Trophoblast cell (in vitro differentiated cells and primary cell): Measurements from ENCODE around the gene SLC6A11.

Experiments used
- DNase-seq, 2 donors: peaks; one replicate each; pipeline ENCODE4 v3.0.0-alpha.2; 2016
- H2AFZ ChIP-seq: 2 replicates; pipeline ENCODE4 v1.6.1; 2013; ENCODE audit warnings: low read length, moderate library complexity, mild to moderate bottlenecking; ENCODE audit not compliant: insufficient read depth, poor library complexity
- H2AK5ac ChIP-seq: 2 replicates; pipeline ENCODE4 v1.6.1; 2013; ENCODE audit warnings: mild to moderate bottlenecking, low read length
- H2BK120ac ChIP-seq: 2 replicates; pipeline ENCODE4 v1.6.1; 2013; ENCODE audit warnings: low read length, mild to moderate bottlenecking, moderate library complexity; ENCODE audit not compliant: insufficient read depth, poor library complexity
- H2BK12ac ChIP-seq: 2 replicates; pipeline ENCODE4 v1.6.1; 2013; ENCODE audit warnings: mild to moderate bottlenecking, low read length, moderate library complexity
- H2BK5ac ChIP-seq: 2 replicates; pipeline ENCODE4 v1.6.1; 2013; ENCODE audit warnings: low read length, low read depth, moderate library complexity, mild to moderate bottlenecking; ENCODE audit not compliant: poor library complexity
- H3K14ac ChIP-seq: 2 replicates; pipeline ENCODE4 v1.6.1; 2013; ENCODE audit warnings: mild to moderate bottlenecking, low read length
- H3K18ac ChIP-seq: 2 replicates; pipeline ENCODE4 v1.6.1; 2013; ENCODE audit warnings: mild to moderate bottlenecking, low read length
- H3K23ac ChIP-seq: 2 replicates; pipeline ENCODE4 v1.6.1; 2013; ENCODE audit warnings: low read length
- H3K27ac ChIP-seq: 2 replicates; pipeline ENCODE4 v1.5.1; 2013; ENCODE audit warnings: low read depth, mild to moderate bottlenecking, inconsistent platforms, low read length, moderate library complexity
- H3K27me3 ChIP-seq: 2 replicates; pipeline ENCODE4 v1.6.1; 2013; ENCODE audit warnings: inconsistent platforms, mild to moderate bottlenecking, low read length, moderate library complexity; ENCODE audit not compliant: insufficient read depth
- H3K36me3 ChIP-seq, 2 experiments: 1 replicate in 1 of 2; 2 replicates in 1 of 2; pipeline ENCODE4 v1.6.1; 2013; ENCODE audit warnings: low read length in 2 of 2, mild to moderate bottlenecking in 2 of 2, moderate library complexity in 1 of 2; ENCODE audit not compliant: insufficient read depth in 2 of 2, control insufficient read depth in 1 of 2
- H3K4ac ChIP-seq: 2 replicates; pipeline ENCODE4 v1.6.1; 2013; ENCODE audit warnings: low read depth, mild to moderate bottlenecking, low read length, moderate library complexity
- H3K4me1 ChIP-seq, 2 experiments: 1 replicate in 1 of 2; 2 replicates in 1 of 2; pipeline ENCODE4 v1.6.1; 2013; ENCODE audit warnings: low read length in 2 of 2, mild to moderate bottlenecking in 2 of 2, moderate library complexity in 1 of 2; ENCODE audit not compliant: insufficient read depth in 2 of 2, control insufficient read depth in 1 of 2
- H3K4me2 ChIP-seq: 2 replicates; pipeline ENCODE4 v1.6.1; 2013; ENCODE audit warnings: inconsistent platforms, mild to moderate bottlenecking, low read length, moderate library complexity
- H3K4me3 ChIP-seq: 2 replicates; pipeline ENCODE4 v1.5.1; 2013; ENCODE audit warnings: mild to moderate bottlenecking, low read depth, low read length, inconsistent platforms
- H3K79me1 ChIP-seq: one replicate; pipeline ENCODE4 v1.6.1; 2013; ENCODE audit warnings: low read length
- H3K79me2 ChIP-seq: 2 replicates; pipeline ENCODE4 v1.6.1; 2013; ENCODE audit warnings: low read length, mild to moderate bottlenecking; ENCODE audit not compliant: control insufficient read depth, insufficient read depth, poor library complexity
- H3K9ac ChIP-seq: 2 replicates; pipeline ENCODE4 v1.6.1; 2013; ENCODE audit warnings: mild to moderate bottlenecking, low read length
- H3K9me3 ChIP-seq: 2 replicates; pipeline ENCODE4 v1.6.1; 2013; ENCODE audit warnings: low read depth, mild to moderate bottlenecking, control low read depth, inconsistent platforms, low read length; ENCODE audit not compliant: insufficient read depth
- H4K12ac ChIP-seq: 2 replicates; pipeline ENCODE4 v1.6.1; 2013; ENCODE audit warnings: low read depth, mild to moderate bottlenecking, low read length, moderate library complexity
- H4K8ac ChIP-seq: 2 replicates; pipeline ENCODE4 v1.6.1; 2013; ENCODE audit warnings: low read depth, mild to moderate bottlenecking, low read length, moderate library complexity
- H4K91ac ChIP-seq: one replicate; pipeline ENCODE4 v1.6.1; 2013; ENCODE audit warnings: low read depth, mild to moderate bottlenecking, low read length, moderate library complexity
- WGBS: extraction: QIAGEN DNeasy Blood & Tissue Kit; methylation state at CpG from one replicate; pipeline ENCODE4 v1.1.7; 2013; ENCODE audit warnings: missing lambda C conversion rate; ENCODE audit not compliant: insufficient read length, insufficient coverage; ENCODE audit errors: extremely low coverage; 5-methylcytosine and 5-hydroxymethylcytosine counted together

The SLC6A11 gene

DNA sequence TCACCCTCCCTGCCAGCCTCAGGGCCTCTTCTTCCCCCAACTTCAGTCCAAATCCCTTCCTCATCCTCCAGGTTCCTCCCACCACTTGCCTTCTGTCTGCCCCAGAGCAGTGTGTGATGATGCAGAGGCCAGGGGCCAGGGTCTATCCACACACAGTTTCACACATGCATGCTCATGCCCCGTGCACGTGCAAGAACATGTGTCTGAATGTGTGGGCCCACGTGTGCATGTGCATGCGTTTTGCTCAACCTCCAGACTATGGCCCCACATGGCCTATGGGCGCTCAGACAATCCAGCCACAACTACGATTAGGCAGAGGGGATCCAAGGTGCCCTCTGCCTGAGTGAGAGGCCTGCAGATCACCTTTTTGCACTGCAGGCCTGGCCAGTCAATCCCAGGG lies 144.2 kb downstream of the SLC6A11 start:
- Histone ChIP-seq H3K9me3 (no peaks in the 10 kb centered on the region), H3K14ac (no peak overlapping the region), H2BK12ac (no peak overlapping the region), H3K27me3 (no peaks in the 10 kb centered on the region), H4K12ac (no peak overlapping the region), H3K79me1 (no peaks in the 10 kb centered on the region), H2AFZ (no peak overlapping the region), H3K18ac (no peak overlapping the region), H2BK120ac (no peak overlapping the region), H3K79me2 (no peaks in the 10 kb centered on the region), H2AK5ac (no peak overlapping the region), H3K4me2 (no peak overlapping the region), H2BK5ac (no peak overlapping the region), H3K23ac (no peak overlapping the region), H3K4me3 (no peak overlapping the region), H3K4me1 (no peaks in the 10 kb centered on the region), H4K8ac (no peak overlapping the region), H3K9ac (no peak overlapping the region), H3K27ac (no peak overlapping the region), H3K4ac (no peak overlapping the region), H3K36me3 (no peaks in the 10 kb centered on the region), H4K91ac (no peak overlapping the region)
- no CpG with 5 or more reads among the region's 6 CpGs for WGBS
- DNase-seq: no peak

- no peak overlapping the region for H4K91ac ChIP-seq
These were observed 145.9 kb downstream of the SLC6A11 start for GRCh38 chr3:10961921-10962320.

DNA sequence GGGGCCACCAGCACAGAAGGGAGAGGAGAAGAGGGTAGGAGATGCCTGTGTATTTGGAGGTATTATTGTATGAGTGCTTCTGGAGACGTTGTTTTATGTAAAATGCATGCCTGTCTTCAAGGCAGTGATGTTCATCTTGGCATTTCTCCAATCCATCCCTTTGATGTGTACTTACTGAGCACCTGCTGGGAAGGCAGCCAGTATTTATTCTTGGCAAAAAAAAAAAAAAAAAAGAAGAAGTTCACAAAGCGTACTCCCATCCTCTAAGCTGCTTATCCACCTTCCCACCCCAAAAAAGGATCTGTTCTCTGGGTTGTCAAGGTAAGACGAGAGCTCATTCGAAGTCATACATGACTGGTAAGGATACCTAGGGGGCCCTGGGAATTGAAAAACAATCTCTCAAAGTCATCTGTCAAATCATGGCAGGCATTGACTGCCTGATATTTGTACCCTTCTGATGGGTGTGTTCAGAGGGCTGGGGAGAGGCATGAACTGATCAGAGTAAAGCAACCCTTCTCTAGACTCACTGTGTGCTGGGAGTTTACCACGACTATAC lies 146.5 kb downstream of the SLC6A11 start:
- H3K18ac ChIP-seq: no peak overlapping the region
- H3K4me2 ChIP-seq: no peak overlapping the region
- no CpG with 5 or more reads among the region's 5 CpGs for WGBS
- no peak overlapping the region for H4K91ac ChIP-seq
- H2BK12ac ChIP-seq: no peak overlapping the region
- no peak overlapping the region for H4K12ac ChIP-seq
- no peak overlapping the region for H2BK120ac ChIP-seq
- no peak overlapping the region for H3K9ac ChIP-seq
- no peaks in the 10 kb centered on the region for H3K9me3 ChIP-seq
- H3K4me3 ChIP-seq: no peak overlapping the region
- H4K8ac ChIP-seq: no peak overlapping the region
- no peak overlapping the region for H2AFZ ChIP-seq
- no peak overlapping the region for H3K4ac ChIP-seq
- no peaks in the 10 kb centered on the region for H3K79me1 ChIP-seq
- no peaks in the 10 kb centered on the region for H3K36me3 ChIP-seq
- no peak overlapping the region for H2AK5ac ChIP-seq
- no peak overlapping the region for H3K14ac ChIP-seq
- H3K23ac ChIP-seq: no peak overlapping the region
- H3K79me2 ChIP-seq: no peaks in the 10 kb centered on the region
- H3K27me3 ChIP-seq: no peaks in the 10 kb centered on the region
- no peak for DNase-seq
- H3K27ac ChIP-seq: no peak overlapping the region
- H3K4me1 ChIP-seq: no peaks in the 10 kb centered on the region
- no peak overlapping the region for H2BK5ac ChIP-seq

More at GRCh38 chr3:10961921-10962320, 145.9 kb downstream of the SLC6A11 start:
- DNase-seq: no peak
- Histone ChIP-seq H3K14ac (no peak overlapping the region), H2AFZ (no peak overlapping the region), H3K23ac (no peak overlapping the region), H3K79me2 (no peaks in the 10 kb centered on the region), H3K4me1 (no peaks in the 10 kb centered on the region), H4K12ac (no peak overlapping the region), H2BK5ac (no peak overlapping the region), H3K18ac (no peak overlapping the region), H3K4ac (no peak overlapping the region), H2AK5ac (no peak overlapping the region), H3K79me1 (no peaks in the 10 kb centered on the region), H3K36me3 (no peaks in the 10 kb centered on the region), H2BK12ac (no peak overlapping the region), H2BK120ac (no peak overlapping the region), H3K27ac (no peak overlapping the region), H4K8ac (no peak overlapping the region), H3K4me2 (no peak overlapping the region), H3K4me3 (no peak overlapping the region), H3K9ac (no peak overlapping the region), H3K9me3 (no peaks in the 10 kb centered on the region), H3K27me3 (no peaks in the 10 kb centered on the region)
- WGBS: no CpG with 5 or more reads among the region's 2 CpGs

- no peak overlapping the region for H2BK5ac ChIP-seq
- no peak overlapping the region for H3K9ac ChIP-seq
- H3K4me1 ChIP-seq: no peaks in the 10 kb centered on the region
- H3K14ac ChIP-seq: no peak overlapping the region
- H4K8ac ChIP-seq: no peak overlapping the region
- H2AK5ac ChIP-seq: no peak overlapping the region
- no peaks in the 10 kb centered on the region for H3K36me3 ChIP-seq
- no peak overlapping the region for H2BK120ac ChIP-seq
- no peaks in the 10 kb centered on the region for H3K79me1 ChIP-seq
- peak in 1 of 2 donors; percentile 31 for DNase-seq
- H3K27me3 ChIP-seq: no peaks in the 10 kb centered on the region
- no peak overlapping the region for H3K23ac ChIP-seq
- no peak overlapping the region for H4K91ac ChIP-seq
- no peak overlapping the region for H2AFZ ChIP-seq
- no peak overlapping the region for H3K4me3 ChIP-seq
- H3K4me2 ChIP-seq: no peak overlapping the region
- no CpG with 5 or more reads among the region's 6 CpGs for WGBS
- no peak overlapping the region for H2BK12ac ChIP-seq
- no peak overlapping the region for H3K4ac ChIP-seq
- no peak overlapping the region for H3K27ac ChIP-seq
- H3K18ac ChIP-seq: no peak overlapping the region
- no peaks in the 10 kb centered on the region for H3K79me2 ChIP-seq
- H3K9me3 ChIP-seq: no peaks in the 10 kb centered on the region
- no peak overlapping the region for H4K12ac ChIP-seq
These were observed 148.6 kb downstream of the SLC6A11 start for GRCh38 chr3:10964537-10965167.
